ENCODE measurements around the gene LRP1B.

The LRP1B gene

GRCh38 chr2:140498360-140498759, 1632.5 kb downstream of the LRP1B start:
- in situ Hi-C loops (cut with HindIII; ENCODE audit: low pct_unique_long_range_greater_than_20kb, low sequenced_read_pairs): no loop called here
- DNase-seq (ENCODE audit: low read depth in 1 of 2, low spot score in 1 of 2): no peak
- no peak for TF ChIP-seq JUND (IDR thresholded peaks at IDR 0.05; ENCODE audit: low read depth)

DNA sequence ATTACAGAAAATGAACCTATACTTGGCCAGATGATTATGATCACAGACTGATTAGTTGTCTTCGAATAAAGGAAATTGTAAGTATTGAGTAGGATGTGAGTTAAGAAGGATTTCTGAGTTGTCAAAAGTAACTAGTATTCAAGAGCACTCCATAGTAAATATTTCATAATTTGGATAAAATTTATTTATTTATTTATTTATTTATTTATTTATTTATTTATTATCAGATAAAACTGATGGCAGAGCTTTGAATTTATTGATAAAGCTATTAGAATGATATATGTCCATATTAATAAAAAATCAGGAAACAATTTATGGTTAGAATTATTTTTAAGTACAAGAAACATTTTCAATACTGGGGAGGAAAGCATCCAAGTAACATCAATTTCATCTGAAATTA, 1634.1 kb downstream of the LRP1B start:
- in situ Hi-C loops (cut with HindIII; ENCODE audit: low pct_unique_long_range_greater_than_20kb, low sequenced_read_pairs): no loop called here

GRCh38 chr2:140491876-140492275, 1638.9 kb downstream of the LRP1B start:
- in situ Hi-C loops (cut with HindIII; ENCODE audit: low pct_unique_long_range_greater_than_20kb, low sequenced_read_pairs): no loop called here
- no peak for DNase-seq (ENCODE audit: low read depth in 1 of 2, low spot score in 1 of 2)
- TF ChIP-seq JUND (IDR thresholded peaks at IDR 0.05; ENCODE audit: low read depth): no peak

More for the DNA sequence above, 1634.1 kb downstream of the LRP1B start:
- DNase-seq (ENCODE audit: low read depth in 1 of 2, low spot score in 1 of 2): no peak
- TF ChIP-seq JUND (IDR thresholded peaks at IDR 0.05; ENCODE audit: low read depth): no peak

- no peak for DNase-seq (ENCODE audit: low read depth in 1 of 2, low spot score in 1 of 2)
- in situ Hi-C loops (cut with HindIII; ENCODE audit: low pct_unique_long_range_greater_than_20kb, low sequenced_read_pairs): no loop called here
These were observed 1641.6 kb downstream of the LRP1B start for GRCh38 chr2:140489193-140489592.

GRCh38 chr2:140481136-140481535, 1649.7 kb downstream of the LRP1B start:
- in situ Hi-C loops (cut with HindIII; ENCODE audit: low pct_unique_long_range_greater_than_20kb, low sequenced_read_pairs): no loop called here

More at GRCh38 chr2:140489193-140489592, 1641.6 kb downstream of the LRP1B start:
- no peak for TF ChIP-seq JUND (IDR thresholded peaks at IDR 0.05; ENCODE audit: low read depth)

GRCh38 chr2:140473851-140474250, 1657.0 kb downstream of the LRP1B start:
- peak; percentile 69 for TF ChIP-seq JUND (IDR thresholded peaks at IDR 0.05; ENCODE audit: low read depth)
- peak in 1 of 2 experiments; percentile 44 for DNase-seq (ENCODE audit: low read depth in 1 of 2, low spot score in 1 of 2)
- in situ Hi-C loops (cut with HindIII; ENCODE audit: low pct_unique_long_range_greater_than_20kb, low sequenced_read_pairs): no loop called here

More at GRCh38 chr2:140481136-140481535, 1649.7 kb downstream of the LRP1B start:
- TF ChIP-seq JUND (IDR thresholded peaks at IDR 0.05; ENCODE audit: low read depth): no peak
- DNase-seq (ENCODE audit: low read depth in 1 of 2, low spot score in 1 of 2): no peak

- in situ Hi-C loops (cut with HindIII; ENCODE audit: low pct_unique_long_range_greater_than_20kb, low sequenced_read_pairs): no loop called here
- DNase-seq (ENCODE audit: low read depth in 1 of 2, low spot score in 1 of 2): no peak
These were observed 1658.1 kb downstream of the LRP1B start for GRCh38 chr2:140472676-140473075.

GRCh38 chr2:140465301-140465700, 1665.5 kb downstream of the LRP1B start:
- DNase-seq (ENCODE audit: low read depth in 1 of 2, low spot score in 1 of 2): no peak
- no peak for TF ChIP-seq JUND (IDR thresholded peaks at IDR 0.05; ENCODE audit: low read depth)
- in situ Hi-C loops (cut with HindIII; ENCODE audit: low pct_unique_long_range_greater_than_20kb, low sequenced_read_pairs): no loop called here

More at GRCh38 chr2:140472676-140473075, 1658.1 kb downstream of the LRP1B start:
- TF ChIP-seq JUND (IDR thresholded peaks at IDR 0.05; ENCODE audit: low read depth): no peak

DNA sequence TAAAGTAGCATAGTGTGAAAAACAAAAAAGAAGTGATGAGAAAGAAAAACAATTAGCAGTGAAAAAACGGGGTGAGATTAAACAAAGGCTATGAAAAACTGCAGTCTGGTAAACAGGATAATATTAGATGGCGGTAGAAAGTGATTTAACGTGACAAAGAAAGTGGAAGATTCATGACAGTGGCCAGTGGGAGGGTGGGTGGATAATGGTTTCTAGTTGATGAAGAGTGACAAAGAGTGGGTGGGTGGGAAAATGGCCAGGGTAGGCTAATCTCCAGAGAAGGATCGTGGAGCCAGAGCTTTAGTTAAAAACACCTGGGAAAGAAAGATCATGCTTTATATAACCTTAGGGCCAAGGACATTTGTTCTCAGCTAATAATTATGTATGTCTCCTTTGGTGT, 1667.8 kb downstream of the LRP1B start:
- DNase-seq (ENCODE audit: low read depth in 1 of 2, low spot score in 1 of 2): no peak
- in situ Hi-C loops (cut with HindIII; ENCODE audit: low pct_unique_long_range_greater_than_20kb, low sequenced_read_pairs): no loop called here
- no peak for TF ChIP-seq JUND (IDR thresholded peaks at IDR 0.05; ENCODE audit: low read depth)

DNA sequence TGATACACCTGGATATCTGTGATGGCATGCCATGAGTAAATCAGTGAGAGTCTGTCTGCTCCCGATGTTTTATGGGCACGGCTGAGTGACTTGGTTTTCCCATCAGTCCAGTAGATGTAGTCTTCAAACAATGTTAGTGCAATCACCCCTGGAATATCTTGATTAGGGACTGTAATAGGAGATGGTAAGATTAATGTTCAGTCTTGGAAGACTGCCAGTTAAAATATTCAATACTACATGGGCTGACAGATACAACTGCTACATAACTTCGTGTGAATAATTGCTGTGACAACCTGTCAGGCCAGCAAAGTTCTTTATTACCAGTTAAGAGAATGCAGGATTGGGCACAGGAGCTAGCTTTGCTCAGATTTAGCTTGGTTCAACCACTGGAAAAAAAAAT, 1673.3 kb downstream of the LRP1B start:
- no peak for TF ChIP-seq JUND (IDR thresholded peaks at IDR 0.05; ENCODE audit: low read depth)
- DNase-seq (ENCODE audit: low read depth in 1 of 2, low spot score in 1 of 2): no peak
- in situ Hi-C loops (cut with HindIII; ENCODE audit: low pct_unique_long_range_greater_than_20kb, low sequenced_read_pairs): no loop called here

DNA sequence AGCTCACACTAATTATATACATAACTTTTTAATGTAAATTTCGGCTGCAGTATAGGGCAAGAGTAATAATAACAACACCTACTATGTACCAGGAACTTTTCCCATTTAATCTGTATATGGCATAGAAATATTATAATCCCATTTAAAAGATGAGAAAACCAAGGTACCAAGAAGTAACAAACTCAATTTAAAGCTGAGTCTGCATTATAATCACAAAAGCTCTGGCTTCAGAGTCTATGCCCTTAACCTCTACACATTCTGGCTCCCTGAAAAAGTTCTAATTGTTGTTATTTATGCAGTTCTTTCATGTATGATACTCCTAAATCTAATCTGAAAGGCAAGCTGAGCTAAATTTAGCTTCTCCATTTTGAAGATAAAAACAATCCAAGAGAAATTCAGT, 1675.5 kb downstream of the LRP1B start:
- TF ChIP-seq JUND (IDR thresholded peaks at IDR 0.05; ENCODE audit: low read depth): no peak
- DNase-seq (ENCODE audit: low read depth in 1 of 2, low spot score in 1 of 2): no peak
- in situ Hi-C loops (cut with HindIII; ENCODE audit: low pct_unique_long_range_greater_than_20kb, low sequenced_read_pairs): no loop called here

DNA sequence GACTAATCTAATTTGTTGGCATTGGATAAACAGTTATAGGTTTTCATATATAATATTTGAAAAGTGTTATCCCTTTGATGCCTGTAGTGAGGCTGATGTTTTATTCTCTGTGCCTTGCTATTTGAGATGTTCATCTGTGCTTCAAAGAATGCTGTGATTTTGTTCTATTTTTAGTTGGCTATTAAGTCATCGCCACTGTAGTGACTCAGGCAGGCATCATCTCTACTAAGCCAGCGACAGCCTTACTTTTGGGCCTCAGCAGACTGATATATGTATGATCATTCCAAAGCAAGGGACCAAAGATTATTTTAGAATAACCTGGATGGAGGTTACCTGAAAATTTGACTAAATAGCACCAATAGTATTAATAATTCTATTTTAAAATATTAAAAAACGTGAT, 1676.1 kb downstream of the LRP1B start:
- DNase-seq (ENCODE audit: low read depth in 1 of 2, low spot score in 1 of 2): no peak
- TF ChIP-seq JUND (IDR thresholded peaks at IDR 0.05; ENCODE audit: low read depth): no peak
- in situ Hi-C loops (cut with HindIII; ENCODE audit: low pct_unique_long_range_greater_than_20kb, low sequenced_read_pairs): no loop called here

GRCh38 chr2:140451324-140451723, 1679.5 kb downstream of the LRP1B start:
- in situ Hi-C loops (cut with HindIII; ENCODE audit: low pct_unique_long_range_greater_than_20kb, low sequenced_read_pairs): no loop called here
- no peak for TF ChIP-seq JUND (IDR thresholded peaks at IDR 0.05; ENCODE audit: low read depth)
- DNase-seq (ENCODE audit: low read depth in 1 of 2, low spot score in 1 of 2): no peak

- TF ChIP-seq JUND (IDR thresholded peaks at IDR 0.05; ENCODE audit: low read depth): no peak
- no peak for DNase-seq (ENCODE audit: low read depth in 1 of 2, low spot score in 1 of 2)
- in situ Hi-C loops (cut with HindIII; ENCODE audit: low pct_unique_long_range_greater_than_20kb, low sequenced_read_pairs): no loop called here
These were observed 1688.5 kb downstream of the LRP1B start for GRCh38 chr2:140442319-140442718.

Measured in T47D (cell line).